Measurements from ENCODE around the gene SNCG. TPM values are rescaled to one million over a fixed set of nuclear protein-coding genes. Genes with fewer than 3 reads are reported as not detected.
"Not testable (repeated sequence)": the region's sequence is repeated elsewhere in the genome, so short reads cannot be mapped to it uniquely, and the experiment has no call there.

SNCG gene
- 9.3 TPM for total RNA-seq
- long read RNA-seq, transcript SNCG-202 (5 exons, 701 nt) = major isoform, 9 of 10 reads
- long read RNA-seq, partial matches to known transcripts = 0 of 10 reads
- long read RNA-seq, other reads (novel, unspliced or antisense) = 1 of 10 reads

DNA sequence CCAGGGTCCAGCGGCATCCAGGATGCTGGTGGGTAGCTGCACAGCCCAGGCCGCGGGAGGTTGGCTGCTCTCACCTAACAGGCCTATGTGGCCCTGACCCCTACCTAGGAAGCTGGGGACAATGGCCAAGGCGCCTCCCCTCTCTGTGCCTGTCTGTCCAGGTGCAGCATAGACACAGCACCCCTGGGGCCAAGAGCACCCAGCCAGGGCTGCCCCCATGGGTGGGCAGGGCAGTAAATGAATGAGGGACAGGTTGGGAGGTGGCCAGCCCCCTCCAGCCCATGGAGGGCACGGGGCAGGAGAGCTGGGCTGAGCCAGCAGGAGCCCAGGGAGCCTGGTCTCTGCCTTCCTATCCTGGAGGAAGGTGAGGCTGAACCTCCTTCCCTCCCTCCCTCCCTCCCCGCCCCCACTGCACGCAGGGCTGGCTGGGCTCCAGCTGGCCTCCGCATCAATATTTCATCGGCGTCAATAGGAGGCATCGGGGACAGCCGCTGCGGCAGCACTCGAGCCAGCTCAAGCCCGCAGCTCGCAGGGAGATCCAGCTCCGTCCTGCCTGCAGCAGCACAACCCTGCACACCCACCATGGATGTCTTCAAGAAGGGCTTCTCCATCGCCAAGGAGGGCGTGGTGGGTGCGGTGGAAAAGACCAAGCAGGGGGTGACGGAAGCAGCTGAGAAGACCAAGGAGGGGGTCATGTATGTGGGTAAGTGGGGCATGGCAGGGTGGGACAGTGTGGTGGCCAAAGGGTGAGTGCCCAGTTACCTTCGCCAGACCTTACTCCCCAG lies at the start of gene SNCG:
Gene SNCG (plus strand): TSS at position 484 of the 785 bp plus-strand sequence. CDS start 99 bp downstream, at position 583.
- no peak for DNase-seq (ENCODE audit: low spot score)
- intact Hi-C loops (cut with DNase I) = no loop called here

DNA sequence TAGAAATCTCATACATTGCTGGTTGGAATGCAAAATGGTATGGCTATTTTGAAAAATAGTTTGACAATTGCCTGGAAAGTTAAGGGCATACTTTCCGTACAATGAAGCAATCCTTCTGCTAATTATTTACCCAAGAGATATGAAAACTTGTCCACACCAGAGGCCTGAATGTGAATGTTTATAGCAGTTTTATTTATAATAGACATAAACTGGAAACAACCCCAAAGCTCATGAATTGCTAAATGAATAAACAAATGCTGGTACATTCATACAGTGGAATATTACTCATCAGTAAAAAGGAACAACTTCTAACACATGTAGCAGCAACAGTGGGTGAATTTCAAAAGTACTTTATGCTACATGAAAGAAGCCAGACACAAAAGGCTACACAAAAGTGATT lies 43.7 kb upstream of the SNCG start:
- intact Hi-C loops (cut with DNase I) = no loop called here
- no peak for DNase-seq (ENCODE audit: low spot score)

DNA sequence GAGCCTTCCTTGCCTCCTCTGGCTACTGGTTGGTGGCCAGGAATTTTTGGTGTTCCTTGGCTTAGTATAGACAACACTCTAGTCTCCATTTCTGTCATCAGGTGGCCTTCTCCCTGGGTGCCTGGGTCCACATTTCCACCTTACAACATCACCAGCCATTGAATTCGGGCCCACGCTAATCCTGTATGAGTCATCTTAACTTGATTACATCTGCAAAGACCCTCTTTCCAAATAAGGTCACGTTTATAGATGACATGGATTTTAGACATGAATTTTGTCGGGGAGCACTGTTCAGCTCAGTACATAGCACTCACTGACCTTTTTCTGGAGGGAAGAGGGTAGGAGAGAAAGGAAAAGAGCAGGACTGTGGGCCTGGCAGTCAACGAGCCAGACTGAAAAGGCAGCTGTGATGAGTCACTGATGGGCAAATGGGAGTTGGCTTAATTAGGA lies 40.4 kb upstream of the SNCG start:
- intact Hi-C loops (cut with DNase I) = no loop called here
- no peak for DNase-seq (ENCODE audit: low spot score)

DNA sequence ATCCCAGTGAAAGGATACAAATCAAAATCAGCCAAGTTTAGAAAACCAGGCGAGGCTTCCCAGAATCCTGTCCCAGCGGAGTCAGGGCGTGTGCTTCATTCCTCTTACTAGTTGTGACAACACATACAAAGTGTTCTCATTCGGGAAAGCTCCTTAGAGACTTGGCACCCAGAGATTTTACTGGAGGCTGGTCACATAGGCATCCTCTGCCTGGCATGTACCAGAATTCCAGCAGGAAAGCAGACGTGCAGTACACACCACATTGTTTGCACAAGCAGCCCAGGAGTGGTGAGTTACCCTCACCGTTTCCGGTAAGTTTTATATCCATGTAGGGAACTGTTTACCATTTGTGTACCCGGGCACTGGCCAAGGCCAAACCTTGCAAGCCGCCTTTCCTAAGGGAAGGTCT lies 35.8 kb upstream of the SNCG start:
- DNase-seq (ENCODE audit: low spot score) = no peak
- intact Hi-C loops (cut with DNase I) = no loop called here

DNA sequence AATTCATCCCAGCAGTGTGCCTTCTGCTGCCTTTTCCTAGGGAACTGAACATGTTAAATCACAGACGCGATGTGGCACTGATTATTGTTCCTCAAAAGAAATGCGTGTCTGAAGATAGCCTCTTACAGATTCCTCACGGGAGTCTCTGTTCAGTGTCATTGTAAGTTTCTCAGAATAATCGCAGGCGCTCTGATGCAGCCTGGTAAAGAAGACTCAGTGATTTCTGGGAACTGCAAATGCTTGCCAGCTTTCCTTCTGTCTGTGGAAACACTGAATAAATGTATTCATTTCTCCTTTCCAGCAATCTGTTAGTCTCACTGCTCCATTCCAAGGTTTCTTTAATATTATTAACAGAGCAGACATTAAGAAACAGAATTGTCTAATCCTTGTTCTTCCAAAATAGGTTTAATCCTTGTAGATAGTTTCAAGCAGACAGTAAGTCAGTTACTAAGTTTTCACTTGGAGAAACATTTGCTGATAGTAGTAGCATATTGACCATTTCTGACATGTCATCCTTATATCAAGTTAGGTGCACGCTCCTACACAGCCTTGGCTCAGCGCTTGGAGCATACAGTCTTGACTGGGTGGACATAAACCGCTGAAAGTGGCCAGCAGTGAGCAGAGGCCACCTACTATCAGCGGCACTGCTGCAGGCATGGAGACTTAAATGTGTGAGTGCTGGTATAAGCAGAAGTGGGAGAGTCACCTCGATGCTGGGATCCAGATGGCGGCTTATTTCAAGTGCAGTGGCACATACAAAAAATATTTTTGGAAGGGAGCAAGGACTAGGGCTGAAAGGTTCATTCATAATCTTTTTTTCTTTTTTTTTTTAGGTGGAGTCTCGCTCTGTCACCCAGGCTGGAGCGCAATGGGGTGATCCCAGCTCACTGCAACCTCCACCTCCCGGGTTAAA lies 28.7 kb upstream of the SNCG start:
- intact Hi-C loops (cut with DNase I) = no loop called here
- DNase-seq (ENCODE audit: low spot score) = no peak

DNA sequence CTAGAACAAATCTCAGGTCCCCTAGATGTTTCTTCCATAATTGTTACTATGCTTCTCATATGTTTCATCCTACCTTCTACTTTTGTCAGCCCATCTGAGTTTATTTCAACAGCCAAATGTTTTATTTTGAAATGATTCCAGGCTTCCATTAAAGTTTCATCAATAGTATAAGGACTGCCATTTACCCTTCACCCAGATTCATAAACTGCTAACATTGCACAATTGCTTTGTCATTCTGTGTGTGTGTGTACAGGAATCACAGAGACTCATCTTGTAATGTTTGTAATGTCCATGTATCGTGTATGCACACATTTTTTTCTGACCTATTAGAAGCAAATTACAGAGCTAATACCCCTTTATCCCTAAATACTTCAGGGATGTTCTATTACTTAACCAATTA lies 26.5 kb upstream of the SNCG start:
- intact Hi-C loops (cut with DNase I) = no loop called here
- DNase-seq (ENCODE audit: low spot score) = no peak

DNA sequence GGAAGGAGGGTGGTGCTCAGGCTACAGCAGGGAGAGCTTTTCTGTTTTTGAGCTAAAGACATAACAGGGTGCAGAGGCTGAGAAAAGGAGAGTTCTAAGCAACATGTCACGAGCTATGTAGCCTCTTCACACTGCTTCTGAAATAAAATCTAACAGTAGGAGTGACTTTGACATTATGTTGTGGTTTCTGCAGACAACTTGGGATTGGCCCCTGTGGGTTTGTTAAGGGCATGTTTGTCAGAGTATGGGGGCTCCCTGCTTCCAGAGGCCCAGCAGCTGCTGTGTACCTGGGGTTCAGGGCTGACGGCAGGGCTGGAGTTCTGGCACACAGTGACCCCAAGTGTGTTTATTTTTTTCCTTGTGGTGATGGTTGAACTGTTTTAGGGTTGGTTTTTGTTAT lies 25.7 kb upstream of the SNCG start:
- DNase-seq (ENCODE audit: low spot score) = no peak
- intact Hi-C loops (cut with DNase I) = no loop called here

DNA sequence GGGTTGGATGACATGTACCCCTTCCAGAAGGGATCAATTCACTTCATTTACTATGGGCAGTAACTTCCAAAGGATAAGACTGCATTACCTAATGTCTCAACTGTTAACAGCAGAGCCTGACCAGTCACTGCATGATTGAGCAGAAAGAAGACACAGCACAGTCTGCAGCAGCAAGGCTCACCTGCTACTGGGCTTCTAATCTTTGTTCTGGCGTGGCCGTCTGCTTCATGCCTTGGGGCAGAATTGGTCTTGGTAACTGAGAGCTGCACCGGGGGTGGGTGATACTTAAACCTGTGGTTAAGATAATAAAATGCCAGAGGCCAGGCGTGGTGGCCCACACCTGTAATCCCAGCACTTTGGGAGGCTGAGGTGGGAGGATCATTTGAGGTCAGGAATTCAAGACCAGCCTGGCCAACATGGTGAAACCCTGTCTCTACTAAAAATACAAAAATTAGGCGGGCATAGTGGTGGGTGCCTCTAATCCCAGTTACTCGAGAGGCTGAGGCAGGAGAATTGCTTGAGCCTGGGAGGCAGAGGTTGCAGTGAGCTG lies 24.2 kb upstream of the SNCG start:
- DNase-seq (ENCODE audit: low spot score); intact Hi-C loops (cut with DNase I): not testable (repeated sequence)

DNA sequence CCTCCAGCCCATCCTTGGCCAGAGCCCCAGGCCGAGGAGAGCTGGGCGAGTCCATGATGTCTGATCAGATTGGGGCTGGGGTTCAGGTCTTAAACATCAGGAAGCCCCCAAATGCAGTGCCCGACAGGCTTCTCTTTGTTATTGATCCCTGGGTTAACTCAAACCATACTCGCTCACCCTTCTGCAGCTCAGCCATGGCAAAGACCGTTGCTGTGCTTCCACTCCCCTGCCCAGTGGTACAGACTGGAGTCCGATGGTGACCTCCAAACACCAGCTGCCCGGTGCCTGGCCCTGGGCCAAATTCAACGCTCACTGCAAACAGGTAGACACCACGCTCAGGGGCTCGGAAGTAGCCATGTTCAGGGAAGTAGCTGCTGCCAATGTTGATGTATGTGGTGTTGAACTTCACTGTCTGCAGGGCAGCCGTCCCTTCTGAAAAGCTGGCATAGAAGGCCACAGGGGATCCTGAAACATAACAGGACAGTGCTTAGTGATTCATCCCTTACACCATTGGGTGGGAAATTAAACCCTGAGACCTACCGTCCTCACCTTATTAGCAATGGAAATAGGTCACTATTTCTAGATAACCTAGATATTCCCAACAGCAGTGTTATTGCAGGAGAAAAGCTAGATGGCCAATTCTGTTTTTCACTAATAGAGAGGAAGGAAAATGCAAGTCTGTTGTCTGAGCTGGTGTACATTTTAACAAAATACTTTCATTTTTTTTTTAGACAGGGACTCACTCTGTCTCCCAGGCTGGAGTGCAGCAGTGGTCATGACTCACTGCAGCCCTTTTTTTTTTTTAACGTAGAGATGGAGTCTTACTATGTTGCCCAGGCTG lies 21.5 kb upstream of the SNCG start:
- DNase-seq (ENCODE audit: low spot score) = no peak
- intact Hi-C loops (cut with DNase I) = no loop called here

DNA sequence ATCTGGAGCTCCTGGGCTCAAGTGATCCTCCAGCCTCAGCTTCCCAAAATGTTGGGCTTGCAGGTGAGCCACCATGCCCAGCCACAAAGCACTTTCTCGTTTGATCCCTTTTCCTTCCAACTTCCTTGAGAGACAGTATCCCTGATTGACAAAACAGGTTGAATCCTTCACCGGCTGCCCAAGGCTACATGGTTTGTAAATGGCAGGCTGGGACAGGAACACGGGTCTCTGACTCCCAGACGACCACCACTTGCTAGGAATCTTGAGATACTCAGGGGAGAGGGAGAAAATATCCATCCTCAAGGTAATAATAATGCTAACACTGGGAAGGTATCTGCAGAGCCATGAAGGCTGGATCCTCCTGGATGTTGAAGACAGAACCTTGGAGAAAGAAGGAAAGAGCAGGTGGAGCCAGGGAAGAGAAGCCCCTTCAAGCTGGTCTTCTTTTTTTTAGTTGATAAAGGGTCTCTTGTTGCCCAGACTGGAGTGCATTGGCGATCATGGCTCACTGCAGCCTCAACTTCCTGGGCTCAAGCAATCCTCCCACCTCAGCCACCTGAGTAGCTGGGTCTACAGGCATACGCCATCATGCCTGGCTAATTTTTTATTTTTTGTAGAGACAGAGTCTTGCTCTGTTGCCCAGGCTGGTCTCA lies 20.8 kb upstream of the SNCG start:
- intact Hi-C loops (cut with DNase I) = no loop called here
- no peak for DNase-seq (ENCODE audit: low spot score)

DNA sequence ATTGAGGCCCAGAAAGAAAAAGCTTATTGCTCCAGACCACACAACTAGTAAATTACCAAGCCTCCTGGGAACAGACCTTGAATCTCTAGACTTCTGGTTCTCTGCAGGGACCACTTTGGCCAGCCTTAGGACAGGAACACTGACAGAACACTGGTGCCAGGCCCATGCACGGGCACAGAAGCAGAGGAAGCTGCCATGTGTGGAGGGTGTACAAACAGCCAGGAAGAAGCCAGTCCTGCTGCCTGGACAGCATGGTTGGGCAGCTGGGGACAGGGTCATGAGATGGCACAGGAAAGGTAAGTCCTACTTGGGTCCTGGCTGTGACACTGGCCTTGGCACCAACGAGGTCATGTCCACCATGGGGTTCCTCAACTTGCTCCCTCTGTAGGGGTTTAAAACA lies 20.1 kb upstream of the SNCG start:
- DNase-seq (ENCODE audit: low spot score) = no peak
- intact Hi-C loops (cut with DNase I) = no loop called here

DNA sequence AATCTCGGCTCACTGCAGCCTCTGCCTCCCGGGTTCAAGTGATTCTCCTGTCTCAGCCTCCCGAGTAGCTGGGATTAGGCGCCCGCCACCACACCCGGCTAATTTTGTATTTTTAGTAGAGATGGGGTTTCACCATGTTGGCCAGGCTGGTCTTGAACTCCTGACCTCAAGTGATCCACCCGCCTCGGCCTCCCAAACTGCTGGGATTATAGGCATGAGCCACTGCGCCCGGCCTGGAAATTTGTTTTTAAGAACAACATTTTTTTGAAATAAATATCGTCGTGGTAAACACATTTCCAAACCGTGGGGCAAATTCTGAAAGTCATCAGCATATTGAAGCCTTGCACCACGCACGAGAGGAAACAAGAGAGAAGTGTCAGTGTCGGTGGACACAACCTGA lies 18.3 kb upstream of the SNCG start:
- intact Hi-C loops (cut with DNase I); DNase-seq (ENCODE audit: low spot score): not testable (repeated sequence)

DNA sequence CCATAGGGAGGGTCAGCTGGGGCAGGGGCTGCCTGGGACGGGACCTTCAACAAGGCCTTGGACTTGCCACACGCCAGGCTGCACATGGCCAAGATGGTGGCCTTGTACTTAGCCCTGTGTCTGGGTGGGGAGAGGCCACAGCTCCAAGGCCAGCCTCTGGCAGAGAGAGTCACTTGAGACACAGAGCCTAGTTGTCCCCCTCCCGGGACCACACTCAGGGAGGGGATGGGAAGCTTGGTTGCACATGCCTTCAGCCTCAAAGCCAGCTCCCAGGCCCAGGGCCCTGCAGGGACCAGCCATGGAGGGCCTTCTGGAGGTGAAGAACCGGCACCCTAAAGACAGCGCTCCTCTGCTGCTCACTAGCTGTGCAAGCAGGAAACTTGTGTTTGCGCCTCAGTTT lies 17.7 kb upstream of the SNCG start:
- intact Hi-C loops (cut with DNase I) = no loop called here
- peak; percentile 70 for DNase-seq (ENCODE audit: low spot score)

DNA sequence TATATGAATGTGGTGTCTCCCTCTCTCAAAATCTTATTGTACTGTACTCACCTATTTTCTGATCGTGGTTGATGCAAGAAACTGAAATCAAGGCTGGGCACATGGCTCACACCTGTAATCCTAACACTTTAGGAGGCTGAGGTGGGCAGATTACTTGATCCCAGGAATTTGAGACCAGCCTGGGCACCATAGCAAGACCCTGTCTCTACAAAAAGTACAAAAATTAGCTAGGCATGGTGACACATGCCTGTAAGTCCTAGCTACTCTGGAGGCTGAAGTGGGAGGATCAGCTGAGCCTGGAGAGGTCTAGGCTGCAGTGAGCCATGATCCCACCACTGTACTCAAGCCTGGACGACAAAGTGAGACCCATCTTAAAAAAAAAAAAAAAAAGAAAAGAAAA lies 17.0 kb upstream of the SNCG start:
- intact Hi-C loops (cut with DNase I) = no loop called here
- DNase-seq (ENCODE audit: low spot score) = no peak

DNA sequence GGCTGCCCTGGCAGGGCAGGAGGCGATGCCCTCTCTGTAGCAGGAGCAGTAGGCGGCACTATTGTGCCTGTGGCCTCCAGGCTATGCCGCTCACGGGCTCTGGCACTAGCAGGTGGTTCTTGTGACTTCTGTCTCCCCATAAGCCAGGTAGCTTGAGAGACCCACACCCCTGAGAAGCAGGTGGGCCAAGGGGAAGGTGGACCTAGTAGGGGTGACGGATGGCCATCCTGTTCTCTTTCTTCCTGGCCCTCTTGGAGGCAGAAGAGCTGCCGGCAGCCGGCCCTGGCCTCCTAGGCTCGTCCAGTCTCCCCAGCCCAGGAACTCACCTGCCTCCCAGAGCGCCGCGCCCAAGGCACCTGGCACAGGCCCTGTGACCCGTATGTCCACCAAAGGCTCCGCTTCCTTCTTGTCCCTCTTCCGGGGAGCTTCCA lies 16.4 kb upstream of the SNCG start:
- DNase-seq (ENCODE audit: low spot score) = peak; percentile 24
- intact Hi-C loops (cut with DNase I) = loop anchor here (2.0 kb wide), 1 partner anchor 19 kb away; no protein-coding TSS in a partner anchor

DNA sequence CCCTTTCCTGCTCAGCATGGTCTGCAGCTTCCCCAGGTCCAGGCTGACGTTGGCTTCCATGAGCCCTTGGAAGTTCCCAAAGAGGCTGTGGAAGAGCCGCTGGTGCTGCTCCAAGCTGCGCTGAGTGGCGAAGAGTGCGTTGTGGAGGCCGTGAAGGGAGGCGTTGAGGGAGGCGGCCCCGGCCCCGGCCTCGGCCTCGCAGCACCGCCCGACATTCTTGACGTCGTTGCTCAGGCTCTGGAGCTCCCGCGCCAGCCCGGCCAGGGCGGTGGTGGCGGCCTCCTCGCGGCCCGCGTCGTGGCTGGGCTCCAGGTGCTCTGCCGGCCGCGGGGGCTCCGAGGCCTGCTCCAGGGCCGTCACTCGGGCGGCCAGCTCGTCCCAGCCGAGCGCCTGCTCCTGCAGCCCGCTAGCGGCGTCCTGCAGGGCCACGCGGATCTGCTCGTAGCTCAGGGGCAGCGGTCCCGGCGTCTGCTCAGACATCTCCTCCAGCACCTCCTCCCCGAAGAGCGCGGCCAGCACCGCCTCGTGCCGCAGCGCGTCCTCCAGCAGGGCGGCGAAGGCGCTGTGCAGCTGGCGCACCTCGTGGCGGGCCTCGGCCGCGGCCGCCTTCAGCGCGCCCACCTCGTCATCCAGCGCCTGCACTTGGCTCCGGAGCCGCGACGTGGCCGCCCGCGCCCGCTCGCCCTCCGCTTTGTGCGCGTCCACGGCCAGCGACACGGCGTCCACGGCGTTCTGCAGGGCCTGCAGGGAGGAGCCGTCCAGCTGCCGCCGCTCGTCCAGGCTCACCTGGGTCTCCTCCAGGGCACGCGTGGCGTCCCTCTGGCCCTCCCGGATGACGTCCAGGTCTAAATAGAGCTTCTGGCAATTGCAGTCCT lies 15.7 kb upstream of the SNCG start:
- DNase-seq (ENCODE audit: low spot score) = peak; percentile 73
- intact Hi-C loops (cut with DNase I) = loop anchor here (2.0 kb wide), 1 partner anchor 18 kb away; no protein-coding TSS in a partner anchor

DNA sequence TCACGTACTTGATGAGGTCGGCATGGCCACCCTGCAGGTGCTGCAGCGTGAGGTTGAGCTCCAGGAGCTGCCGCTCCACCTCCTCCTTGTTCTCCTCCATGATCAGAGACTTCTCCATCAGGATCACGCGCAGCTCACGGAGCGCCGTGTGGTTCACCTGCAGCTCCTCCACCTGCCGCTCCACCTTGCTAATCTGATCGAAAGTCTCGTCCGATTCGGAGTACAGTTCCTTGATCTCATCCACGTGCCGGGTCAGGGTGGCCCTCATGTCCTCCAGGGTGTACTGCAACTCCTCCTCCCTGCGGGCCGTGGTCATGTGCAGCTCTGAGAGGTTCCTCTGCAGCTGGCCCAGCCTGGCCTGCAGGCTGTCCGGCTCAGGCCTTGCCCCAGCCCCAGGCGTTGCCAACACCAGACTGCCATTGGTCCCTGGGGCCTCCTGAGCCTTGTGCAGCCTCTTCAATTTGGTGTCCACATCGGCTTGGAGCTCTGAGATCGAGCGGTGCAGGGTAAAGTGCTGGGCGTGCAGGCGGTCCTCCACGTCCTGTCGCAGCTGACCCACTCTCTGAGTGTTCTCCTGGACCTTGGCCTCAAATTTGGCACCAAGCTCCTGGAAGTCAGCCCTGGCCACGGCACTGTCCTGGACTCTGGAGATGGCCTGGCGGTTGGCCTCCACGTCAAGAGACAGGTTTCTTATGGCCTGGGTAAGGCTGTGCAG lies 14.9 kb upstream of the SNCG start:
- intact Hi-C loops (cut with DNase I) = loop anchor here (2.0 kb wide), 1 partner anchor 17 kb away; no protein-coding TSS in a partner anchor
- peak; percentile 74 for DNase-seq (ENCODE audit: low spot score)
